ENCODE results near the gene MXRA7.
"Not testable (repeated sequence)": the region's sequence is repeated elsewhere in the genome, so short reads cannot be mapped to it uniquely, and the experiment has no call there.

Gene MXRA7

DNA sequence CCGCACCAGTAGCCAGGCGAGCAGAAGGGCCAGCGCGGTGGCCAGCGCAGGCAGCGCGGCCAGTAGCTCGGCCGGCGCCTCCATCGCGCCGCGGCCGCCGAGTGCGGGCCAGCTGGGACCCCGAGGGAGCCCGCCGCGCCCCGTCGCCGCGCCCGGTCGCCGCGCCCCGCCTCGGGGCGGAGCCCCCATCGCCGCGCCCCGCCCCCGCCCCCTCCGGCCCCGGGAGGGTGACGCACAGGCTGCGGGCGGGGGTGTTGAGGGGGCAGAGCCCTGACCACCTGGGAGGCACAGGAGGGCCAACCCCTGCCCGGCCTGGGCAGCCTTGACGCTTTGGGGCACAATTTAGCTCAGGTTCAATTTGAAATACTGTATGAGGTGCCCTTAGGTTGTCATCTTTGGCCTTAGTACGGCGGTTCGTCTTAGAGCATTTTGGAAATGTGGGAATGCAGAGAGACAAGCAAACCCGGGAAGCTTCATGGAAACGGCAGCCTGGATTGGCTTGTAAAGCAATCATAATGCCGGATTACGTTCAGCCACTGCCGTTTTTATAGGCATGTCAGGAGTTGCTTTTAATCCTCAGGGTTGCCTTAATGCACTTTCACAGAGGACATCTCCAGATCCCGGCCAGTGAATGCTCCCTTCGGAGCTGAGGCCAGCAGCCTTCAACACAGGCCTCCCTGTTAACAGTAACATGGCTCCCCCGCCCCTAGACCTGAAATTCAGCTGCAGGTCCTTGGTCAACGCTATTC lies at the start of gene MXRA7:
Gene MXRA7, minus strand, starts transcription at position 103 of the 749 bp plus-strand sequence. Its CDS starts 19 bp downstream, at position 84.
- no peak for DNase-seq
- in situ Hi-C loops (cut with MboI; ENCODE audit: low pct_unique_long_range_greater_than_20kb, low sequenced_read_pairs), result no loop called here

- DNase-seq, result no peak
- in situ Hi-C loops (cut with MboI; ENCODE audit: low pct_unique_long_range_greater_than_20kb, low sequenced_read_pairs), result no loop called here
Measured at GRCh38 chr17:76758570-76758969, 47.8 kb upstream of the MXRA7 start.

- no peak for DNase-seq
- in situ Hi-C loops (cut with MboI; ENCODE audit: low pct_unique_long_range_greater_than_20kb, low sequenced_read_pairs), result no loop called here
Measured at GRCh38 chr17:76757256-76757655, 46.5 kb upstream of the MXRA7 start.

- DNase-seq, result no peak
- in situ Hi-C loops (cut with MboI; ENCODE audit: low pct_unique_long_range_greater_than_20kb, low sequenced_read_pairs), result no loop called here
Measured at GRCh38 chr17:76755285-76755684, 44.5 kb upstream of the MXRA7 start.

DNA sequence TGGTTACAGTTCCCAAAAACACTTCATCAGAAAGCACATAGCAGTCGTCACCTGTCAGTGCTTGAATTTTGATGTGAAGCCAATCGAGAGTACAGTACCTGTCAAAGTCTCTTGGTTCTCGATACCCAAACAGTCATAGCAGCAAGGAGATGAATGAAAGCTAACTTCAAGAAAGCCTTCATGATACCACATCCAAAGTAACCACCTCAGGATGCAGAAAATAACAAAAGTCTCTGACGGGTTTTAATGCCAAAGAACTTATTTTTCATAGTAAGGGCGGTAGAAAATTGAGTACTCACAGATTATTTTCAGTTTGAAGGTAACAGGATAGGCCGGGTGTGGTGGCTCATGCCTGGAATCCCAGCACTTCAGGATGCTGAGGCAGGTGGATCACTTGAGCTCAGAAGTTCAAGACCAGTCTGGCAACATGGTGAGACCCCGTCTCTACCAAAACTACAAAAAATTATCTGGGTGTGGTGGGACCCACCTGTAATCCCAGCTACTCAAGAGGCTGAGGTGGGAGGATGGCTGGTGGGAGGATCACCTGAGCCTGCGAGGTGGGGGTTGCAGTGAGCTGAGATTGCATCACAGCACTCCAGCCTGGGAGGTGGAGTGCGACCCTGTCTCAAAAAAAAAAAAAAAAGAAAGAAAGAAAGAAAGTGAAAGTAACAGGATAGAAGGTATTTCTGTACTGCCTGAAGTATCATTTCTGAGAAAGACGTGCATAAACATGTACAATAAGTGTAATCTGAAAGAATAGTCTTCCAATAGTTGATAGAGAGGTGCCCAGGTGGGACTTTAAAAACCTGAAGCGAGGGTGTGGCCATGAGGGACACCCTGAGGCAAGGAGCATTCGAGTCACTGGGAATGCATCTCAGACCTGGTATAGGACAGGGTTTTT lies 42.5 kb upstream of the MXRA7 start:
- no peak for DNase-seq
- in situ Hi-C loops (cut with MboI; ENCODE audit: low pct_unique_long_range_greater_than_20kb, low sequenced_read_pairs), result no loop called here

DNA sequence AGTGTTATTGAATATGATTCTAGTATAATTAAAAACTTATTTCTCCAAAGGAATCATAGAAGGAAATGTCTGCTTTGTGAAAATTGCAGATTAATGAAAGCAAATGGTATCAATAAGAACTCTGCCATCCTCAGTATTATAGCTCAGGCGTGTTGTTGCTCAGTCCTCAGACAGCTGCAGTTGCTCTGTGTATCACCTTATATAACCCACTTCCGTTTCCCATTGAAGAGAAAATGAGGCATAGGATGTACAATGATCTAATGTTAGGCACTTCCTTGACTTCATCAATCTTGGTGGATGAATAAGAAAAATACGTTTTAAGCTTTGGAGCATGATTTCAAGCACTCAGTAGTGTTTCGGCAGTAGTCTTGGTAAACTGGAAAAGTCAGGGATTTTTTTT lies 41.2 kb upstream of the MXRA7 start:
- in situ Hi-C loops (cut with MboI; ENCODE audit: low pct_unique_long_range_greater_than_20kb, low sequenced_read_pairs), result no loop called here
- no peak for DNase-seq

- in situ Hi-C loops (cut with MboI; ENCODE audit: low pct_unique_long_range_greater_than_20kb, low sequenced_read_pairs), result no loop called here
- DNase-seq, result no peak
Measured at GRCh38 chr17:76751416-76751993, 40.7 kb upstream of the MXRA7 start.

DNA sequence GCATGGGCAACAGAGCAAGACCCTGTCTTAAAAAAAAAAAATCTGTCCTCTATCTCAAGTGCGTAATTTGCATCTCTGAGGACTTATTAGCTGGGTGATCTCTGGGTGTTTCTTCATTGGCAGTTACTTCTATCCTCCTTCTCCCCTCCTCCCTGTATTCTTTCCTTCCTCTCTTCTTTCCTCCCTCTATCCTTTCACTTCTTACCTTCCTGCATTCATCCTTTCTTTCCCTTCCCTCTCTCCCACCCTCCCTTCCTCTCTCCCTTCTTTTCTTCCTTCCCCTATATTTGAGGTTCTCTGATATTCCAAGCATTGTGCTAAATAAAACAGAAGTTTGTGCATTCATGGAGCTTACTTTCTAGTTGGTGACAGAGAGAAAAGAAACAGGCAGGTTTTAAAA lies 37.9 kb upstream of the MXRA7 start:
- in situ Hi-C loops (cut with MboI; ENCODE audit: low pct_unique_long_range_greater_than_20kb, low sequenced_read_pairs), result no loop called here
- DNase-seq, result no peak

DNA sequence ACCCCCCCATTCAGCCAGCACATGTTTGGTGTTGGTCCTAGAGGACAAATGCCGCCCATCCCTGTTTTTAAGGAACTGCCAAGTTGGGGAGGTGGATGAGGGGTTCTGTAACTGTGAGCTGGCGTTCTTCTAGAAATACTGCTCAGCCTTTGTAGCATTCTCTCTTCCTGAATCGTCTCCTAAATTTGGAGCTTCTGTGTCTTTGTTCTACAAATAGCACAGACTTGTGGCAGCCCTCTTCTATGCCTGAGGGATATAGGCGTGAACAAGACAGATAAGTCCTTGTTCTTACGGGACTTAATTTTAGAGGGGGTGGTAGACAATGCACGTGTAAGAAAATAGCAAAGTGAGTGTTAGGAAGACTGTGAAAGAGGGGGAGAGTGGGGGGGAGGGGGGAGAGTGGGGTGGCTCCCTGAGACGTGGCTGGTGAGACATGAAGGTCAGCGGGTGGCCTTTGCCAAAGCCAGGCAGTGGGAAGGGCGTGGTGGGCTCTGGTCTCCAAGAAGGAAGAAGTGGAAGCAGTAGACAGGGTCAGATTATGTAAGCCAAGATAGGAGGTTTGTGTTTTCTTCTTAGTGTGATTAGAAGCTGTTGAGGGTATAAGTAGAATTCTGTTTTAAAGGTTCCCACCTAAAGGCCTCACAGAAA lies 37.1 kb upstream of the MXRA7 start:
- DNase-seq, result no peak
- in situ Hi-C loops (cut with MboI; ENCODE audit: low pct_unique_long_range_greater_than_20kb, low sequenced_read_pairs), result no loop called here

DNA sequence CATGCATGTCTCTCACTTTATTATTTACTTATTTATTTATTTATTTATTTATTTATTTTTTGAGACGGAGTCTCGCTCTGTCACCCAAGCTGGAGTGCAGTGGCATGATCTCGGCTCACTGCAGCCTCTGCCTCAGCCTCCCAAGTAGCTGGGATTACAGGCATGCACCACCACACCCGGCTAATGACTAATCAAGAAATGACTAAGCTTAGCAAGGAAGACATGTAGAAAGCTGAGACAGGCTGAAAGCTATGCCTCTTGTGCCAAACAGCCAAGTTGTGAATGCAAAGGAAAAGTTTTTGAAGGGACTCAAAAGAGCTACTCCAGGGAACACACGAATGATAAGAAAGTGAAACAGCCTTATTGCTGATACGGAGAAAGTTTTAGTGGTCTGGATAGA lies 35.0 kb upstream of the MXRA7 start:
- in situ Hi-C loops (cut with MboI; ENCODE audit: low pct_unique_long_range_greater_than_20kb, low sequenced_read_pairs); DNase-seq: not testable (repeated sequence)

DNA sequence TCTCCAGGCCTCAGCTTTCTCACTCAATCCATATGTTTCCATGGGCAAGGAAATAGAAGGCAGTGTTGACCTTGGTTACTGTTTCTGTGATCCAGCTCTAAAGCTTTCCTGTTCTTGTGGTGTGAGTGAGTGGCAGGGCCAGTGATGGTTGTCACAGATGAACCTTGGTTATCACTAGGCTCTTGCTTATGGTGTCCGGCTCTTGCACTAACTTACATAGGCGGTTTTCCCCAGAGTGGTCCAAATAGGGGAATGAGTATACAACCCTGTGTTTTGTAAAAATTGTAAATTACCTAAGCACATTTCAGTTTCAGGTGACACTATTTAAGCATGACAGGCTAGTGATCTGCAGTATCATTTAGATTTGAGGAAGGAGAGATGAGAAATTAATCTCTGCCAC lies 34.0 kb upstream of the MXRA7 start:
- DNase-seq, result no peak
- in situ Hi-C loops (cut with MboI; ENCODE audit: low pct_unique_long_range_greater_than_20kb, low sequenced_read_pairs), result no loop called here

- in situ Hi-C loops (cut with MboI; ENCODE audit: low pct_unique_long_range_greater_than_20kb, low sequenced_read_pairs), result no loop called here
- no peak for DNase-seq
Measured at GRCh38 chr17:76742958-76743357, 32.2 kb upstream of the MXRA7 start.

DNA sequence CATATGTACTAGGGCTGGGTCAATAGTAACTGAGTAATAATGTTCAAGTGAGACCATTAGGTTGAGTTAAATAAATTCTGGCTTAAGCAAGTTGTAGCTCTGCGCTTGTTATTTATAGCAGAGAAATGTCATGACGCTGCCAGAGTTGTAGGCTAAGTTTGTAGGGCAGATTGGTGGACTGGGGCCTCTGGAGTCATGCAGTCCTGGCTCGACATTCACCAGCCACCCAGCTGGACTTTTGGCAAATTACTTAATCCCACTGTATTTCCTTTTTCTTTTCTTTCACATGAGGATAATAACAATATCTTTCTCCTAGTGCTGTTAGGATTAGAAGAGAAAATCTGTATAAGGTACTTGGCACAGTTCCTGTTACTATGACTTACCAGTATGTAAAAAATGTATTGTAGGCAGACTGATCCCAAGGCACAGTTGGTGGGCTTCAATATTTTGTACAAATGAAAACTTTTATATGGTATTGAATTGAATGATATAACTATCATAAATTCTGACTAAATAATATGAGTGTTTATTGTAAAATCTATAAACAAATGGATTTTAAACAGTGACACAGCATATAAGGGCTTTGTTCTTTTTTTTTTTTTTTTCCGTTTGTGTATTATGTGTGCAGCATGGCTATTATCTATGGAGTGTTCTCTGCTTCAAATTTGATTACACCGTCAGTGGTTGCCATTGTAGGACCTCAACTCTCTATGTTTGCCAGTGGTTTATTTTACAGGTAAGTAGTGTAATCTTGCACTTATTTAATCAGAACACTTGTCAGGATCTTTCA lies 29.8 kb upstream of the MXRA7 start:
- no peak for DNase-seq
- in situ Hi-C loops (cut with MboI; ENCODE audit: low pct_unique_long_range_greater_than_20kb, low sequenced_read_pairs), result no loop called here

- in situ Hi-C loops (cut with MboI; ENCODE audit: low pct_unique_long_range_greater_than_20kb, low sequenced_read_pairs), result not testable (repeated sequence)
Measured at GRCh38 chr17:76739568-76740115, 28.9 kb upstream of the MXRA7 start.

GRCh38 chr17:76738468-76738850 lies 27.7 kb upstream of the MXRA7 start:
- DNase-seq, result peak; percentile 29
- in situ Hi-C loops (cut with MboI; ENCODE audit: low pct_unique_long_range_greater_than_20kb, low sequenced_read_pairs), result no loop called here

More at GRCh38 chr17:76739568-76740115, 28.9 kb upstream of the MXRA7 start:
- DNase-seq, result not testable (repeated sequence)

DNA sequence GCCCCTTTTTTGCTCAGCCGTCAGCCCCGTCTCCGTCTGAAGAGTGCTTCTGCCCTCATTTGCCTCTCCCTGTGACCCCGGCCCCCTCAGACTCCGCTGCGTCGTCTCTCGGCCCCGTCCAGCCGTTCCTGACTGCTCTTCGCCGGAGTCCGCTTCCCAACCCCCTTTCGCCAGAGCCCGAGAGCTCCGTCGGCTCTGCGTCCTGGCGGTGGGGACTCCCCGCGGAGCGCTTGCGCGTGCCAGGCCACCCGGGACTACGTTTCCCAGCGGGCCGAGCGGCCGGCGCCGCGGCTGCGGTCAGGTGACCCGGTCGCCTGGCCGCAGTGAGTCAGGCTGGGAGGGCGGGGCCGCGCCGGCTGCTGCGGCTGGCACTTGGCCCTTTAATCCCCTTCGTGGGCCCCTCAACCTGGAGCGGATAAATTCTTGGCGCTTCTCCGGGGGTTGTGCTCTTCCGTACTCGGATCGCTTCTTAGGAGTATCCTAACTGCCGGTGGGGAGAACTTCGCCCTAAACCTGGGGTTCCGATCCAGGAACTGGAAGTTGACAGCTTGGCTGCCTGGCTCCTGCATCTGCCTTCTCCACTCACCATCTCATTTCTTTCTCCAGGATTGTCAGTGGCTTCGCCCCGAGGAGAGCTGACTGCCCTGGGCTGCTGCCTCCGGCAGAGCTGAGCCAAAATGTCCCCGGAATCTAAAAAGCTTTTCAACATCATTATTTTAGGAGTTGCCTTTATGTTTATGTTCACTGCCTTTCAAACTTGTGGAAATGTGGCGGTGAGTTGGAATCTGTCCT lies 27.1 kb upstream of the MXRA7 start, which contains the start of gene MFSD11:
Gene MFSD11, plus strand, starts transcription at position 444 of the 792 bp plus-strand sequence. Its CDS starts 234 bp downstream, at position 678.
- peak; percentile 96 for DNase-seq
- in situ Hi-C loops (cut with MboI; ENCODE audit: low pct_unique_long_range_greater_than_20kb, low sequenced_read_pairs), result no loop called here

- in situ Hi-C loops (cut with MboI; ENCODE audit: low pct_unique_long_range_greater_than_20kb, low sequenced_read_pairs), result no loop called here
- peak; percentile 99 for DNase-seq
Measured at GRCh38 chr17:76737082-76737675, 26.4 kb upstream of the MXRA7 start, which contains the start of gene SRSF2. Gene SRSF2, minus strand, starts transcription at chr17:76737331. Its CDS starts 171 bp downstream, at chr17:76737160.
